ENCODE measurements around the gene FBXO33.
"Not testable (repeated sequence)": the region's sequence is repeated elsewhere in the genome, so short reads cannot be mapped to it uniquely, and the experiment has no call there.

Gene FBXO33

DNA sequence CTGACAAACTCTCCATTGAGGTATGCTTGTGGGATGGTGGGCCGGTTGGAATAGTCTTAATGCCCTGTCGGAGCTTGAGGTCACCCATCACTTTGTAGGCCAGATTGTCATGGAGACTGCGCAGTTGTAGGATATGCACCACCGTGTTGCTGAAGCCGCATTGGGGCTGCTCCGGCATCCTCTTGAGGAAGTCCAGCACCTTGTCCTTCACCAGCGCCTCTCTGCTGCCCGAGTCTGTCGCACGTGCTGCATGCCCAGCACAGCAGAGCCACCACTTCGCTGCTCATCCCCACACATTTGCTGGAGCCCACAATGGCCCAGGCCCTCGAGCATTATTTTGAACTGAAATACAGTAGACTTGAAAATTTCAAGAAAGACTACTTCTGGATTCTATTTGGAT, 61.8 kb downstream of the FBXO33 start:
- DNase-seq (ENCODE audit: low spot score): no peak
- TF ChIP-seq, protein P1, sequence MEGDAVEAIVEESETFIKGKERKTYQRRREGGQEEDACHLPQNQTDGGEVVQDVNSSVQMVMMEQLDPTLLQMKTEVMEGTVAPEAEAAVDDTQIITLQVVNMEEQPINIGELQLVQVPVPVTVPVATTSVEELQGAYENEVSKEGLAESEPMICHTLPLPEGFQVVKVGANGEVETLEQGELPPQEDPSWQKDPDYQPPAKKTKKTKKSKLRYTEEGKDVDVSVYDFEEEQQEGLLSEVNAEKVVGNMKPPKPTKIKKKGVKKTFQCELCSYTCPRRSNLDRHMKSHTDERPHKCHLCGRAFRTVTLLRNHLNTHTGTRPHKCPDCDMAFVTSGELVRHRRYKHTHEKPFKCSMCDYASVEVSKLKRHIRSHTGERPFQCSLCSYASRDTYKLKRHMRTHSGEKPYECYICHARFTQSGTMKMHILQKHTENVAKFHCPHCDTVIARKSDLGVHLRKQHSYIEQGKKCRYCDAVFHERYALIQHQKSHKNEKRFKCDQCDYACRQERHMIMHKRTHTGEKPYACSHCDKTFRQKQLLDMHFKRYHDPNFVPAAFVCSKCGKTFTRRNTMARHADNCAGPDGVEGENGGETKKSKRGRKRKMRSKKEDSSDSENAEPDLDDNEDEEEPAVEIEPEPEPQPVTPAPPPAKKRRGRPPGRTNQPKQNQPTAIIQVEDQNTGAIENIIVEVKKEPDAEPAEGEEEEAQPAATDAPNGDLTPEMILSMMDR (IDR thresholded peaks at IDR 0.05; ENCODE audit: extremely low read depth, missing control alignments): no peak

DNA sequence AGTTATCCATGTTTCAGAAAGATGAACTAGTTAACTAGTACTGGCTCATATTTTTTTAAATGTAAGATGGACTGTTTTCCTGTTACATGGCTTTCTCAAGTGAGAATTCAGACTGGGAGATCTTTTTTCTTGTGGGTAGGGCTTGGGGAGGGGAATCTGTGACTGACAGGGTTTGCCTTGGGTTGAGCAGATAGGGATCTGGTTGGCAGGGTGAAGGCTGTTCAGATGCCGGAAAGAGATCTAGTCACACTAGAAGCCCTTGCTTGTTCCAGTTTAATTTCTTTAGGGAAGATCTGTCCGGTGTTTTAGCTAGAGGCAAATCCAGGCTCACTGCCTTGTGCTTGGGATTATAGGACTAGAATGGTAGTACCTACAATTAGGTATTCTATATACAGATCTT, 63.2 kb downstream of the FBXO33 start:
- TF ChIP-seq, protein P1 (IDR thresholded peaks at IDR 0.05; ENCODE audit: extremely low read depth, missing control alignments): no peak

DNA sequence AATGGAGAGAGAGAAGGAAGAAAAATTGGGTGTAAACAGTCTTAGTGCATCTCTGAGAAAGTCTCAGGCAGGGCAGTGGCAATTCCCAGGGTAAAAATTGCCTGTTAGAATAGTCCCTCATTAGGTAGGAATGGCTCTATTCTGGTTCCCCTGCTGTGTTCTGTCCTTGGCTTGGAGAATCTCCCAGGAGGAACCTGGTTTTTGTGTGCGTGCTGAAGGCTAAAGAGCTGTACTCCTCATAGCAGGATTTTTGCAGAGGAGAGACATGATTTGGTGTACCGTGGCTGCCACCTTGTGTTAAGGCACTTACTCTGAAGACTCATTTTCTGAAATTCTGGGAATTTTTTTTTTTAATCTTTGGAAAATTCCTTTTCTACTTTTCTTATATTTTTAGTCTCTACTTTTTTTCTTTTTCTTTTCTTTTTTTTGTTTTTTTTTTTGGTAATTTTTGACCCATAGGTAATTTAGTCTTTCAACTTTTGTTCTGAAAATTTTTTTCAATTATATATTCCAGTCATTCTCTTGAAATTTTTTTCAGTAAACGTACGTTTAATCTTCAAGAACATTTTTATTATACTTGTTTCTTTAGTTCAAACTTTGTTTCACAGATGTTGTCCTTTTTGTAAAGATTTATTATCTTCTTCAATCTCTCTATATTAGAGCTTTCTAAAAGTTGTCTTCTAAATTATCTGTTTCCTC, 63.8 kb downstream of the FBXO33 start:
- TF ChIP-seq, protein P1 (IDR thresholded peaks at IDR 0.05; ENCODE audit: extremely low read depth, missing control alignments): peak; percentile 17
- DNase-seq (ENCODE audit: low spot score): peak; percentile 9

More for the DNA sequence above, 63.2 kb downstream of the FBXO33 start:
- DNase-seq (ENCODE audit: low spot score): no peak

DNA sequence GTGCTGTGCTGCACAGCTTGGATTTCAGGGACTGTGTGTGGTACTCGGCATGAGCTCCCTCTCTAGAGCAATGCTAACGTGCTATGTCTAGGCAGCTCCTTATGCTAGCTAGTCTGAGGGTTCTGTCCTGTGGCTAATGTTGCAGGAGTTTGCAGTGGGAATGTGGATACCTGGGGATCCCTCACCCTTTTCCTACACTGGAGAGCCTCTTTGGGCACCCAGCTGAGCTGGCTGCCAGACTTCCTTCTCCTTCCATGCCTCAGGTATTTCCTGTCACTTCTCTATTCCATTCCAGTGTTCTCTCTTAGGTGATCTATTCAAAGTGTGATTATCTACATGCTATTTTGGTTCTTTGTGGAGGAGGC, 64.9 kb downstream of the FBXO33 start:
- TF ChIP-seq, protein P1 (IDR thresholded peaks at IDR 0.05; ENCODE audit: extremely low read depth, missing control alignments): no peak
- DNase-seq (ENCODE audit: low spot score): no peak

DNA sequence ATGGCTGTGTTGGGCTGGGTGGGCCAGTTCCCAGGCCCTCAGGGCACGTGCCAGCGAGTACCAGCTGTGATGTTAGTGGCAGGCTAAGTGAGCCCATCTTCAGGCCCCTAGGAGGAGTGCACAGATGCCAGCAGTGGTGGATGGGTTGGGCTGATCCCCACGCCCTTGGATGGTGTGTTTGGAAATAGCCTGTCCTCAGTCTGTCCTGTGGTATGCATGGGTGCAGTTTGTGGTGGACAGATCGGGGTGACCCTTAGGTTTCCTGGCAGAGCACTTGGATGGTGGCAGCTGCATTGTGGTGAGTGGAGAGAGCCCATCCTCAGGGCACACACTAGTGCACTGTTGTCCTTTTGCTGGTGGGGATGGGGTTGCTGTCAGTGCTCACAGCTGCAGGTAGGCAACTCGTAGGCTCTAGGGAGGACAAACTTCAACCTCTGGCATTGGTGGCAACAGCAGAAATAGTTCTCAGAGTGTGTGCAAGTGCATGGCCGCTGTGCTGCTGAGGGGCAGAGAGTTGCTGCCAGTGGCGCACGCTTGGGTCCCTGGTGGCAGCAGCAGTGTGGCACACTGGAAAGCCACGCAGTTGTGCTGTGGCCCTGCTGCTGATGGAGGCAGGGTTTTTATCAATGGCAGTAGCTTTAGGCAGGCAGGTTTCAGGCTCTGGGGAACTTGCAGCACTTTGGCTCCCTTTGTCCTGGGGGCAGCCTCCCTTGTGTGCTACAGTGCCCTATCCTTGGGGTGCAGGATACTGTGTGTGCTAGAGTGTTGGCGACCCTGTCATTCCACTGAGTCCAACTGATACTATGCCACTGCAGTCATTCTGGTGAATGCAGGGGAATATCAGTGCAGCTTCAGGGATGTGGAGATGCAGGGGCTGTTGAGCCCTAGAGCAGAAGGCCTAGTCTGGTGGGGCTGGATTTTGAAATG, 65.5 kb downstream of the FBXO33 start:
- no peak for DNase-seq (ENCODE audit: low spot score)
- TF ChIP-seq, protein P1 (IDR thresholded peaks at IDR 0.05; ENCODE audit: extremely low read depth, missing control alignments): no peak

DNA sequence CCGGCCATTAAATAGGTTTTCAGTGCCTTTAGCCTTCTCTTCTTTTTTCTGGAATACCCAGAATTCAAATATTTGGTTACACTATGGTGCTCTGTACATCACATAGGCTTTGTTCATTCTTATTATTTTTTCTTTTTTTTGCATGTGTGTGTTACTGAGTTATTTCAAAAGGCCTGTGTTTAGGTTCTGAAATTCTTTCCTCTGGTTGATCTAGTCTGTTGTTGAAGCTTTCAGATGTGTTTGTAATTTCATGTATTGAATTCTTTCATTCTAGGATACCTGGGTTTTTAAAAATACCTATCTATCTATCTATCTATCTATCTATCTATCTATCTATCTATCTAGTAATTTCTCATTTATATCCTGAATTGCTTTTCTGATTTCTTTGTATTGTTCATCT, 66.9 kb downstream of the FBXO33 start:
- no peak for DNase-seq (ENCODE audit: low spot score)
- TF ChIP-seq, protein P1 (IDR thresholded peaks at IDR 0.05; ENCODE audit: extremely low read depth, missing control alignments): no peak

DNA sequence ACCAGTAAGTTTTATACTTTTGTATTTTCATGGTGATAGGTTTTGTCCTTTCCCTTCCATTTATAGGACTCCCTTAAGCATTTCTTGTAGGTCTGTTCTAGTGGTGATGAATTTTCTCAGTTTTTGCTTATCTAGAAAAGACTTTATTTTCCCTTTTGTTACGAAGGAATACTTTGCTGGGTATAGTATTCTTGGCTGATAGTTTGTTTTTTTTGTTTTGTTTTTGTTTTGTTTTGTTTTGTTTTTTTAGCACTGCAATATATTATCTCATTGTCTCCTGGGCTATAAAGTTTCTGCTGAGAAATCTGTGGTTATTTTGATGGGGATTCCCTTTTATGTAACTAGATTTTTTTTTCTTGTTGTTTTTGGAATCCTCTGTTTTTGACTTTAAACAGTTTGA, 67.7 kb downstream of the FBXO33 start:
- no peak for DNase-seq (ENCODE audit: low spot score)
- TF ChIP-seq, protein P1 (IDR thresholded peaks at IDR 0.05; ENCODE audit: extremely low read depth, missing control alignments): no peak

DNA sequence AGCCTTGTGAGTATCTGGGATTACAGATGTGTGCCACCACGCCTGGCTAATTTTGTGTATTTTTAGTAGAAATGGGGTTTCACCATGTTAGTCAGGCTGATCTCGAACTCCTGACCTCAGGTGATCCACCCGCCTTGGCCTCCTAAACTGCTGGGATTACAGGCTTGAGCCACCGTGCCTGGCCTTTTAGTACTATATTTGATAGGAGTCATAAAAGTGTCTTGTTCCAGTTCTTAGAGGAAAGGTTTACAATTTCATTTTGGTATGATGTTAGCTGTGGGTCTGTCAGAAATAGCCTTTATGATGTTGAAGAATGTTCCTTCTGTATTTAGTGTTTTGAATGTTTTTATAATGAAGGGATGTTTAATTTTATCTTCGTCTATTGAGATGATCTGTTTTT, 70.7 kb downstream of the FBXO33 start:
- DNase-seq (ENCODE audit: low spot score): not testable (repeated sequence)

All from GM20000 (cell line).